T-cell (primary cell): Measurements from ENCODE around the gene TIAM1. TPM values are rescaled to one million over a fixed set of nuclear protein-coding genes. Genes with fewer than 3 reads are reported as not detected.

Experiments
- ATAC-seq, 4 experiments: fragments of 200-7000 bp in 3 of 4; fragments of 150-1000 bp in 1 of 4; cut with Tn5 transposase; replicated peaks in 1 of 4; 1 replicate in 3 of 4; 2 replicates in 1 of 4; pipeline ENCODE4 v1.10.0; 2021; ENCODE audit warnings: moderate library complexity in 3 of 4, mild to moderate bottlenecking in 2 of 4, moderate number of reproducible peaks in 1 of 4
- CTCF ChIA-PET, 2 donors: fragments of 300-600 bp; sonication (Branson Sonifier 250); formaldehyde crosslinking; loops; one replicate each; lab custom pipeline; 2022; ENCODE audit warnings: antibody characterized with exemption in 2 of 2; lab: Charles Lee
- POLR2A ChIA-PET, 2 donors: fragments of 300-600 bp; sonication (Branson Sonifier 250); formaldehyde crosslinking; loops; one replicate each; lab custom pipeline; 2022; ENCODE audit warnings: antibody characterized with exemption in 2 of 2; lab: Charles Lee
- DNase-seq, 35 experiments: peaks; one replicate each; pipeline versions ENCODE4 v3.0.0 to v3.0.0-alpha.2; 2013 to 2023
- H3K27ac ChIP-seq: one replicate; pipeline ENCODE4 v1.5.1; 2013; ENCODE audit warnings: low read length
- H3K27me3 ChIP-seq, 2 experiments: replicated peaks in 1 of 2; 1 replicate in 1 of 2; 2 replicates in 1 of 2; pipeline versions ENCODE4 v1.6.1 to v1.7.0; 2013; ENCODE audit warnings: low read length in 1 of 2, mixed read lengths in 1 of 2; ENCODE audit not compliant: control insufficient read depth in 2 of 2, insufficient read depth in 2 of 2; ENCODE audit errors: extremely low read depth in 1 of 2
- H3K36me3 ChIP-seq, 2 donors: 1 replicate in 1 of 2; 2 replicates in 1 of 2; pipeline versions ENCODE4 v1.6.1 to v1.7.0; 2013; ENCODE audit warnings: low read length in 1 of 2; ENCODE audit not compliant: control insufficient read depth in 2 of 2, insufficient read depth in 1 of 2; ENCODE audit errors: extremely low read depth in 1 of 2
- H3K4me1 ChIP-seq, 2 experiments: 1 replicate in 1 of 2; 2 replicates in 1 of 2; pipeline versions ENCODE4 v1.6.1 to v1.7.0; 2013; ENCODE audit warnings: low read length in 2 of 2, mixed read lengths in 1 of 2; ENCODE audit not compliant: insufficient read depth in 2 of 2, control insufficient read depth in 1 of 2; ENCODE audit errors: extremely low read depth in 1 of 2
- H3K4me3 ChIP-seq, 2 donors: 1 replicate in 1 of 2; 2 replicates in 1 of 2; pipeline versions ENCODE4 v1.5.1 to v1.7.0; 2013; ENCODE audit warnings: mild to moderate bottlenecking in 2 of 2, low read length in 1 of 2, moderate library complexity in 1 of 2; ENCODE audit not compliant: control insufficient read depth in 1 of 2; ENCODE audit errors: extremely low read depth in 1 of 2
- H3K9me3 ChIP-seq: 2 replicates; pipeline ENCODE4 v1.7.0; 2013
- H3K27ac Mint-ChIP-seq, 2 donors: one replicate each; pipeline ENCODE4 v1.8.0; 2020 to 2021; ENCODE audit warnings: mild to moderate bottlenecking in 2 of 2, mixed read lengths in 2 of 2
- H3K27me3 Mint-ChIP-seq, 2 donors: one replicate each; pipeline ENCODE4 v1.8.0; 2021 to 2022; ENCODE audit warnings: mixed read lengths in 2 of 2
- H3K36me3 Mint-ChIP-seq: one replicate; pipeline ENCODE4 v1.8.0; 2021; ENCODE audit warnings: mixed read lengths
- H3K4me1 Mint-ChIP-seq, 3 donors: one replicate each; pipeline ENCODE4 v1.8.0; 2020 to 2022; ENCODE audit warnings: mixed read lengths in 3 of 3, mild to moderate bottlenecking in 1 of 3
- H3K4me3 Mint-ChIP-seq, 3 donors: one replicate each; pipeline ENCODE4 v1.8.0; 2020 to 2022; ENCODE audit warnings: mild to moderate bottlenecking in 3 of 3, mixed read lengths in 3 of 3, moderate library complexity in 3 of 3
- H3K9me3 Mint-ChIP-seq, 3 donors: one replicate each; pipeline ENCODE4 v1.8.0; 2020 to 2022; ENCODE audit warnings: mixed read lengths in 3 of 3
- WGBS: methylation state at CpG from one replicate; pipeline ENCODE4 v1.1.5; 2013; ENCODE audit warnings: missing lambda C conversion rate; ENCODE audit not compliant: insufficient coverage; 5-methylcytosine and 5-hydroxymethylcytosine counted together
- total RNA-seq, 35 experiments: library from RNA in 6 of 35; stranded (reverse) in 6 of 35; fragments of 120-200 nt in 1 of 35; gene quantifications; one replicate each; pipeline versions ENCODE4 v1.2.1 to v1.2.4 and lab custom pipeline; 2013 to 2026

TIAM1 gene
- total RNA-seq, 5 donors from 2014 or later (not counting 1 experiment from before 2014, with no cell fraction given), result 60.8 to 79.4 (median 65.5) TPM

- Mint-ChIP-seq H3K36me3 (peaks cover 9% of the 10 kb centered on the region), H3K27me3 (no peaks in the 10 kb centered on the region), H3K27ac (peak overlapping the region; percentile 94 to 98), H3K9me3 (no peaks in the 10 kb centered on the region), H3K4me3 (peak overlapping the region; percentile 83 to 88 (median 85)), H3K4me1 (peaks cover 80 to 86% (median 84%) of the 10 kb centered on the region in 3 donors)
- H3K36me3 ChIP-seq, result no peaks in the 10 kb centered on the region
- peaks cover 51 to 67% of the 10 kb centered on the region in 2 experiments for H3K4me1 ChIP-seq
- ChIA-PET POLR2A (no interaction called here), CTCF (interaction anchor here (0.6 to 1.5 kb wide), 4 partner anchors 10 to 396 kb away, joined by 3 to 7 read pairs (median 4); no protein-coding TSS in a partner anchor)
- peak in 3 of 35 experiments; percentile 17 to 50 (median 23) for DNase-seq
- no CpG with 5 or more reads among the region's 3 CpGs for WGBS
- no peak for ATAC-seq
- H3K4me3 ChIP-seq, result peak overlapping the region; percentile 50 to 60
- peak overlapping the region; percentile 69 for H3K27ac ChIP-seq
- no peaks in the 10 kb centered on the region for H3K9me3 ChIP-seq
- no peaks in the 10 kb centered on the region for H3K27me3 ChIP-seq
These were observed 158.4 kb downstream of the TIAM1 start for GRCh38 chr21:31185663-31186062.

DNA sequence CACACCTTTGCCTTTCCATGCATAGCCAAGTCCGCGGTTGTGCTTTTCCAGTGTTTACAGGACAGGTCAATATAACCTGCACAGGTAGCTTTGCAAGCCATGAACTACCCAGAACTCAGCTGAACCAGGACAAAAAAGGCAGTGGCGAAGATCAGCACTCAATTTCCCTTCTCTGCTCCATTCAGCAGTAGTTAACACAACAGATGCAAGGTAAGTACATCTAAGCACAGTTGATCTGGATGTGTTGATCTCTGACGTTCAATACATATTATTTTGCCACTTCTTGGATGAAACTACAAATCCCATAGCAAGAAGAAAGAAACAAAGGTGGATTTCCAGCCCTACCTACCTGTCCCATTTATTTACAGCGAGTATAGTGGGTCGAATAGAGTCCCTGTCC, 159.2 kb downstream of the TIAM1 start:
- Mint-ChIP-seq H3K27ac (peak overlapping the region; percentile 95 to 97), H3K4me3 (peak overlapping the region; percentile 81 to 87 (median 86)), H3K4me1 (peaks cover 83 to 86% (median 84%) of the 10 kb centered on the region in 3 donors), H3K36me3 (peaks cover 9% of the 10 kb centered on the region), H3K9me3 (no peaks in the 10 kb centered on the region), H3K27me3 (no peaks in the 10 kb centered on the region)
- peak overlapping the region; percentile 64 for H3K27ac ChIP-seq
- CTCF ChIA-PET, result interaction anchor here in 1 of 2 donors (1.0 to 1.5 kb wide), 2 partner anchors 11 to 42 kb away, joined by 5 to 7 read pairs; no protein-coding TSS in a partner anchor
- peak in 1 of 35 experiments; percentile 28 for DNase-seq
- H3K4me1 ChIP-seq, result peaks cover 56 to 70% of the 10 kb centered on the region in 2 experiments
- no peaks in the 10 kb centered on the region for H3K27me3 ChIP-seq
- 25% methylated on average over 2 of the region's 6 CpGs for WGBS
- POLR2A ChIA-PET, result interaction anchor here in 1 of 2 donors (0.5 to 1.2 kb wide), 2 partner anchors 12 to 27 kb away, joined by 3 to 4 read pairs; no protein-coding TSS in a partner anchor
- peak overlapping the region; percentile 11 to 48 for H3K4me3 ChIP-seq
- no peak for ATAC-seq
- no peaks in the 10 kb centered on the region for H3K36me3 ChIP-seq
- no peaks in the 10 kb centered on the region for H3K9me3 ChIP-seq

DNA sequence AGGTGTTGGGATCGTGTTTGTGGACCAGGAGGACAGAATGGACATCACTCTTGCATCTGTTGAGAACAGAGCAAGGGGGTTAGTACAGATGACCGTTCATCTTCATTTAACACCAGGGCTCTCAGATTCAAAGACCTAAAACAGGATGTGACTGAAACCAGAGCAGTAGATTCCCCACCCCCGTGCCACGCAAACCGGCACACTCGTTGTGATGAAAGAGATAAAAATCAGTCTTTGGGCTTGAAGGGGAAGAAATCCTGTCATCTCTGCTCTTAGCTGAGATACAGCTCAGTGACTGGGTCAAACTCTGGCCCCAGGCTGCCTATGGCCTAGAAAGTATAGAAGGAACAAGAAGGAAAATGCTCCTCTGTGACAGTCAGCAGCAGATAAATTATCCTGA, 159.6 kb downstream of the TIAM1 start:
- Histone ChIP-seq H3K36me3 (peaks cover 0 to 1% of the 10 kb centered on the region in 2 donors), H3K27ac (peak overlapping the region; percentile 64), H3K9me3 (no peaks in the 10 kb centered on the region), H3K4me1 (peaks cover 58 to 71% of the 10 kb centered on the region in 2 experiments), H3K4me3 (peak overlapping the region; percentile 11 to 48), H3K27me3 (no peaks in the 10 kb centered on the region)
- peaks cover 78 to 83% (median 80%) of the 10 kb centered on the region in 3 donors for H3K4me1 Mint-ChIP-seq
- peak; percentile 32 to 78 (median 57) for DNase-seq
- H3K4me3 Mint-ChIP-seq, result peak overlapping the region; percentile 81 to 87 (median 86)
- CTCF ChIA-PET, result no interaction called here
- no peaks in the 10 kb centered on the region for H3K9me3 Mint-ChIP-seq
- ATAC-seq, result peak; percentile 38 to 56 (median 48)
- H3K36me3 Mint-ChIP-seq, result peaks cover 9% of the 10 kb centered on the region
- no peaks in the 10 kb centered on the region for H3K27me3 Mint-ChIP-seq
- H3K27ac Mint-ChIP-seq, result peak overlapping the region; percentile 95 to 97
- no CpG with 5 or more reads among the region's 6 CpGs for WGBS
- POLR2A ChIA-PET, result interaction anchor here in 1 of 2 donors (0.5 to 1.2 kb wide), 2 partner anchors 8 to 26 kb away, joined by 3 to 4 read pairs; no protein-coding TSS in a partner anchor

DNA sequence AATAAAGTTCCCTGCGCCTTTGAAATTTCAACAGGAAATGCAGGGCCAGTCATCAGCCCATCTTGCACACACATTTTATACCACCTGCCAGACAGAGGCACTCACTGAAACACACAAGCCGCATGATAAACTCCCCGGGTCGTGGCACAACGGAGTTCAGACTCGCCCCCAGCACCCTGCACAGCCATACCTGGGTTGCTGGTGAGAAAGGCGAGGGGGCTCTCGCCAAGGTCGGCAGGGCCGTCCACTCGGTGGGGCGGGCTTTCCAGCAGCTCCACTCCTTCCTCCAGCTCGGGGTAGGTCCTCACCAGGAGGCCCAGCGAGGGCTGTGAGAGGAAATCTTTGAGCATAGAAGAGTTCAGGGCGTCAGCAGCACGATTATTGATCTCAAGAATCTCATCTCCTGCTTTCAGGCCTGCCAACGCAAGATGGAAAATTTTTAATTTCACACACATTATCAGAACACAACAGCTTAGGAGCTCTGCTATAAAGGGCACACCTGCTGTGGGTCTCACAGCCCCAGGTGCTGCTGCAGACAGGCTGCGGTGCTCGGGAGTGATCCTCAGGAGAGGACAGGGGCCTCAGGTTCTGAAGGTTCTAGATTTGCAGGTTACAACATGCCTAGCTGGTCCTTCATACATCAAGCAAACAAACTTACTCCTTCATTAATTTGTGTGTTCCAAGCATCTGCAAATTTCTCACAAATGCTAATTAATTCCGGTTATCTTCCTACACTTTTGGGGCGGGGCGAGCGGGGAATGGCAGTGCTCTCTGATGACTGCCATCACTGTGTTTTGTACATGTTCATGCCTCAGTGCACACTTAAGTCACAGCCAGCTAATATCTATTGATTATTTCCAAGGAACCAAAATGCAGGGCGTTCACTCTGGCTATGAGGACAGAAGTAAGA, 161.6 kb downstream of the TIAM1 start:
- H3K4me3 ChIP-seq, result peak overlapping the region in 1 of 2 donors; percentile 37
- ATAC-seq (peak; percentile 69 to 73 (median 70)), DNase-seq (peak; percentile 20 to 74 (median 54))
- peak overlapping the region; percentile 64 for H3K27ac ChIP-seq
- H3K4me1 ChIP-seq, result peaks cover 57 to 71% of the 10 kb centered on the region in 2 experiments
- peak overlapping the region; percentile 98 to 99 for H3K27ac Mint-ChIP-seq
- H3K4me1 Mint-ChIP-seq, result peaks cover 72 to 79% (median 76%) of the 10 kb centered on the region in 3 donors
- no peaks in the 10 kb centered on the region for H3K27me3 Mint-ChIP-seq
- 25% methylated on average over 18 of the region's 24 CpGs for WGBS
- no peaks in the 10 kb centered on the region for H3K27me3 ChIP-seq
- H3K9me3 Mint-ChIP-seq, result no peaks in the 10 kb centered on the region
- H3K36me3 Mint-ChIP-seq, result peaks cover 15% of the 10 kb centered on the region
- no peaks in the 10 kb centered on the region for H3K9me3 ChIP-seq
- ChIA-PET POLR2A (interaction anchor here in 1 of 2 donors (0.6 to 0.8 kb wide), 2 partner anchors 84 to 385 kb away, joined by 4 to 5 read pairs; no protein-coding TSS in a partner anchor), CTCF (interaction anchor here (0.6 to 2.2 kb wide), 6 partner anchors 10 to 399 kb away, joined by 3 to 27 read pairs (median 6); no protein-coding TSS in a partner anchor)
- peaks cover 0 to 3% of the 10 kb centered on the region in 2 donors for H3K36me3 ChIP-seq
- peak overlapping the region; percentile 80 to 81 (median 81) for H3K4me3 Mint-ChIP-seq

DNA sequence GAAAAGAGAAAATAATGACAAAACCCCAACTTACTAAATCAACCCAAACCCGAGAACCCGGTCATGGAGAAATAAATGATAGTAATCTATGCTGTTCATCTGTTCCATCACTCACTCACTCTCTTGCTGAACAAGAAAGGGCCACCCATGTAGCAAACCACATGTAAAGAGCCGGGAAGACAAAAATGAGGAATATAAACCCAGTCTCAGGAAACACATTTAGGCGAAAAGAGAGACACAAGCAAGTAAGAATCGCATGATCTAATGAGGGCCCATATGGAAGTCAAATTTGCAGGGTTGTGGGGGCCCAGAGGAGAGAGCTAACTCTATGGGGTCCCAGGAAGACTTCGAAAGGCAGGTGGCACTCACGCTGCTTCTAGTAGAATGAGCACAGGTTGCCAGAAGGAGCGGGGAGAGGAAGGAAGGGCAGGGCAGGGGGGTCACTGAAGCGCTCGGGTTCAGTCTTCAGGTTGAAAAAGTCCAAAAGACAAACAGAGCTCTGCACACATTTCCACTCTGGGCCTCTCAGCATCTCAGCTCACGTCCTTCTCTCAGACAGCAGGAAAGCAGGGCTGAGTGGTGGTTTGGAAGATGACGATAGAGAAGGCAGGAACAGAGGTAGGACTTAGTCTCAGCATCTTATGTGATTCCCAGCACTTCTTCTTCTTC, 162.8 kb downstream of the TIAM1 start:
- peak overlapping the region; percentile 23 to 44 for H3K4me3 ChIP-seq
- no peaks in the 10 kb centered on the region for H3K27me3 Mint-ChIP-seq
- H3K27ac ChIP-seq, result peak overlapping the region; percentile 64
- H3K4me1 ChIP-seq, result peaks cover 57 to 78% of the 10 kb centered on the region in 2 experiments
- peaks cover 0 to 3% of the 10 kb centered on the region in 2 donors for H3K36me3 ChIP-seq
- DNase-seq (peak in 34 of 35 experiments; percentile 6 to 70 (median 44)), ATAC-seq (peak; percentile 16 to 75 (median 22))
- H3K4me1 Mint-ChIP-seq, result peaks cover 75 to 81% (median 78%) of the 10 kb centered on the region in 3 donors
- CTCF ChIA-PET, result interaction anchor here (0.5 to 2.6 kb wide), 28 partner anchors 8 to 400 kb away, joined by 3 to 27 read pairs (median 5); no protein-coding TSS in a partner anchor
- peak overlapping the region; percentile 70 to 81 (median 76) for H3K4me3 Mint-ChIP-seq
- WGBS, result 46% methylated on average over 5 of the region's 12 CpGs
- H3K9me3 ChIP-seq, result no peaks in the 10 kb centered on the region
- POLR2A ChIA-PET, result interaction anchor here (0.5 to 0.8 kb wide), 7 partner anchors 8 to 386 kb away, joined by 4 to 7 read pairs (median 4); no protein-coding TSS in a partner anchor
- H3K27me3 ChIP-seq, result no peaks in the 10 kb centered on the region
- no peaks in the 10 kb centered on the region for H3K9me3 Mint-ChIP-seq
- H3K36me3 Mint-ChIP-seq, result peaks cover 18% of the 10 kb centered on the region
- H3K27ac Mint-ChIP-seq, result peak overlapping the region; percentile 95 to 96
